H1 (cell line): ENCODE measurements around the gene SMARCE1. TPM values are rescaled to one million over a fixed set of nuclear protein-coding genes. Genes with fewer than 3 reads are reported as not detected.

Source experiments
- CTCF ChIA-PET: fragments of 300-600 bp; sonication (Branson Sonifier 250); formaldehyde crosslinking; loops from one replicate; lab custom pipeline; 2021; ENCODE audit not compliant: partially characterized antibody; lab: Charles Lee
- POLR2A ChIA-PET: fragments of 300-600 bp; sonication (Branson Sonifier 250); formaldehyde crosslinking; loops from one replicate; lab custom pipeline; 2021; ENCODE audit warnings: inconsistent platforms; ENCODE audit not compliant: partially characterized antibody; lab: Charles Lee
- DNase-seq, 2 experiments: peaks; one replicate each; pipeline versions ENCODE4 v3.0.0 to v3.0.0-alpha.2; 2010 to 2022; ENCODE audit warnings: low spot score in 2 of 2, low read depth in 1 of 2, mixed read lengths in 1 of 2
- FAIRE-seq: peaks from 2 replicates; lab custom pipeline; 2011; peaks lifted over from hg19 to GRCh38; lab: Jason Lieb, UNC
- H2AFZ ChIP-seq: 2 replicates; pipeline ENCODE4 v1.8.1; 2012; ENCODE audit warnings: low read length, inconsistent platforms
- H2AK5ac ChIP-seq: 2 replicates; pipeline ENCODE4 v1.6.1; 2013; ENCODE audit warnings: low read depth, low read length
- H2BK120ac ChIP-seq: replicated peaks from 2 replicates; pipeline ENCODE3; 2013; ENCODE audit warnings: low read depth, low read length, inconsistent platforms
- H2BK12ac ChIP-seq: 2 replicates; pipeline ENCODE4 v1.6.1; 2013; ENCODE audit warnings: low read depth, low read length
- H2BK15ac ChIP-seq: 2 replicates; pipeline ENCODE4 v1.6.1; 2013; ENCODE audit warnings: low read length
- H2BK20ac ChIP-seq: 2 replicates; pipeline ENCODE4 v1.6.1; 2013; ENCODE audit warnings: low read length
- H2BK5ac ChIP-seq: 2 replicates; pipeline ENCODE4 v1.6.1; 2013; ENCODE audit warnings: low read depth, low read length
- H3K14ac ChIP-seq: 2 replicates; pipeline ENCODE4 v1.6.1; 2013; ENCODE audit warnings: inconsistent platforms; ENCODE audit not compliant: insufficient read length
- H3K18ac ChIP-seq: 2 replicates; pipeline ENCODE4 v1.6.1; 2013; ENCODE audit warnings: low read length; ENCODE audit errors: extremely low read depth
- H3K23ac ChIP-seq: 2 replicates; pipeline ENCODE4 v1.6.1; 2013; ENCODE audit warnings: inconsistent platforms; ENCODE audit not compliant: insufficient read length
- H3K23me2 ChIP-seq: 2 replicates; pipeline ENCODE4 v1.6.1; 2013; ENCODE audit warnings: low read depth, low read length
- H3K27ac ChIP-seq: 2 replicates; pipeline ENCODE4 v1.6.1; 2011; ENCODE audit warnings: low read depth, low read length, inconsistent platforms
- H3K27me3 ChIP-seq, 4 experiments: replicated peaks in 1 of 4; 1 replicate in 1 of 4; 2 replicates in 3 of 4; pipeline versions ENCODE4 v1.6.1 to v1.8.1; 2011 to 2013; ENCODE audit warnings: low read length in 3 of 4, mild to moderate bottlenecking in 3 of 4, inconsistent platforms in 2 of 4, mixed read lengths in 2 of 4, moderate library complexity in 1 of 4; ENCODE audit not compliant: control insufficient read depth in 3 of 4, insufficient read depth in 3 of 4; ENCODE audit errors: extremely low read depth in 1 of 4
- H3K36me3 ChIP-seq, 4 experiments: 2 replicates each; pipeline versions ENCODE4 v1.6.1 to v1.8.1; 2011 to 2013; ENCODE audit warnings: mild to moderate bottlenecking in 4 of 4, low read length in 3 of 4, moderate library complexity in 2 of 4, control low read depth in 1 of 4, inconsistent platforms in 1 of 4; ENCODE audit not compliant: insufficient read depth in 4 of 4, control insufficient read depth in 2 of 4
- H3K4ac ChIP-seq: replicated peaks from 2 replicates; pipeline ENCODE3; 2013; ENCODE audit warnings: low read length, low read depth, mixed read lengths, inconsistent platforms; ENCODE audit not compliant: insufficient read length
- H3K4me1 ChIP-seq, 4 experiments: replicated peaks in 1 of 4; 1 replicate in 1 of 4; 2 replicates in 3 of 4; pipeline versions ENCODE4 v1.6.1 to v1.8.1; 2011 to 2013; ENCODE audit warnings: low read length in 3 of 4, inconsistent platforms in 2 of 4, mixed read lengths in 1 of 4; ENCODE audit not compliant: insufficient read depth in 4 of 4, control insufficient read depth in 3 of 4
- H3K4me2 ChIP-seq, 2 experiments: 2 replicates each; pipeline versions ENCODE4 v1.6.1 to v1.8.1; 2011 to 2013; ENCODE audit warnings: low read depth in 2 of 2, low read length in 2 of 2, control low read depth in 1 of 2, inconsistent platforms in 1 of 2, mild to moderate bottlenecking in 1 of 2; ENCODE audit not compliant: insufficient read depth in 1 of 2
- H3K4me3 ChIP-seq, 4 experiments: fragments of 200-600, 300-600 bp in 1 of 4; sonication (generic), shearing (Covaris generic), sonication (Bioruptor Twin) in 1 of 4; 2 replicates each; pipeline versions ENCODE4 v1.5.1 to v1.8.1; 2011 to 2016; ENCODE audit warnings: low read length in 4 of 4, low read depth in 3 of 4, control low read depth in 2 of 4, inconsistent platforms in 2 of 4, mild to moderate bottlenecking in 2 of 4, mixed read lengths in 1 of 4, moderate library complexity in 1 of 4; ENCODE audit not compliant: insufficient read depth in 2 of 4; ENCODE audit errors: extremely low read depth in 1 of 4
- H3K56ac ChIP-seq: replicated peaks from 2 replicates; pipeline ENCODE3; 2013; ENCODE audit warnings: low read depth, mild to moderate bottlenecking, mixed read lengths, low read length, inconsistent platforms; ENCODE audit not compliant: insufficient read length
- H3K79me1 ChIP-seq: 2 replicates; pipeline ENCODE4 v1.6.1; 2013; ENCODE audit warnings: low read depth, low read length, control low read depth
- H3K79me2 ChIP-seq, 2 experiments: 2 replicates each; pipeline versions ENCODE4 v1.6.1 to v1.8.1; 2012 to 2013; ENCODE audit warnings: low read length in 2 of 2, mild to moderate bottlenecking in 2 of 2, inconsistent platforms in 1 of 2; ENCODE audit not compliant: insufficient read depth in 2 of 2, control insufficient read depth in 1 of 2
- H3K9ac ChIP-seq, 4 experiments: replicated peaks in 1 of 4; 1 replicate in 1 of 4; 2 replicates in 3 of 4; pipeline versions ENCODE4 v1.6.1 to v1.8.1; 2011 to 2013; ENCODE audit warnings: low read depth in 3 of 4, low read length in 3 of 4, control low read depth in 2 of 4, mild to moderate bottlenecking in 2 of 4, moderate library complexity in 2 of 4, inconsistent platforms in 1 of 4; ENCODE audit errors: extremely low read depth in 1 of 4
- H3K9me3 ChIP-seq, 2 experiments: 2 replicates each; pipeline versions ENCODE4 v1.6.1 to v1.8.1; 2012 to 2013; ENCODE audit warnings: mild to moderate bottlenecking in 2 of 2, moderate library complexity in 2 of 2, control low read depth in 1 of 2, inconsistent platforms in 1 of 2, low read depth in 1 of 2, low read length in 1 of 2, mixed read lengths in 1 of 2; ENCODE audit not compliant: insufficient read depth in 2 of 2
- H4K20me1 ChIP-seq, 2 experiments: replicated peaks in 1 of 2; 2 replicates each; pipeline versions ENCODE3 to v1.8.1; 2011 to 2013; ENCODE audit warnings: inconsistent platforms in 2 of 2, low read length in 2 of 2, mild to moderate bottlenecking in 1 of 2; ENCODE audit not compliant: insufficient read depth in 2 of 2, control insufficient read depth in 1 of 2
- H4K5ac ChIP-seq: 2 replicates; pipeline ENCODE4 v1.6.1; 2013; ENCODE audit warnings: low read length, low read depth, mixed read lengths, inconsistent platforms; ENCODE audit not compliant: insufficient read length
- H4K8ac ChIP-seq: 2 replicates; pipeline ENCODE4 v1.8.0; 2013; ENCODE audit warnings: mild to moderate bottlenecking, moderate library complexity, low read length, inconsistent platforms; ENCODE audit not compliant: insufficient read depth; ENCODE audit errors: extremely low read depth
- H4K91ac ChIP-seq: replicated peaks from 2 replicates; pipeline ENCODE3; 2013; ENCODE audit warnings: low read length, mixed read lengths, inconsistent platforms; ENCODE audit not compliant: insufficient read length
- CBX5 ChIP-seq: fragments of 300-800, 300-1000 bp; sonication (generic); IDR thresholded peaks from 2 replicates; pipeline ENCODE4 v1.7.1; 2016; ENCODE audit warnings: antibody characterized with exemption, low read length, low read depth
- GTF2F1 ChIP-seq: IDR thresholded peaks from 2 replicates; pipeline ENCODE4 v1.6.1; 2012; ENCODE audit warnings: low read depth, low read length, improper control_type of control experiment, borderline replicate concordance
- JUND ChIP-seq: IDR thresholded peaks from 2 replicates; pipeline ENCODE4 v1.6.1; 2011; ENCODE audit warnings: mild to moderate bottlenecking, improper control_type of control experiment, low read length
- KDM4A ChIP-seq: IDR thresholded peaks from one replicate; pipeline ENCODE4 v1.7.1; 2012; ENCODE audit warnings: low read depth, mild to moderate bottlenecking, moderate library complexity, low read length, inconsistent platforms; ENCODE audit not compliant: severe bottlenecking
- NANOG ChIP-seq: IDR thresholded peaks from 2 replicates; pipeline ENCODE4 v1.6.1; 2011; ENCODE audit warnings: low read length, low read depth, mild to moderate bottlenecking, inconsistent platforms; ENCODE audit not compliant: insufficient read depth, poor library complexity, severe bottlenecking
- PHF8 ChIP-seq: fragments of 200-600 bp; sonication (generic); conservative IDR thresholded peaks from 2 replicates; pipeline ENCODE4 v1.7.1; 2012; ENCODE audit warnings: low read depth, mild to moderate bottlenecking, inconsistent platforms, low read length, moderate library complexity
- RFX5 ChIP-seq: IDR thresholded peaks from 2 replicates; pipeline ENCODE4 v1.6.1; 2011; ENCODE audit warnings: low read depth, low read length, improper control_type of control experiment, borderline replicate concordance
- SAP30 ChIP-seq: fragments of 300-600 bp; sonication (generic); IDR thresholded peaks from 2 replicates; pipeline ENCODE4 v1.7.1; 2012; ENCODE audit warnings: low read length, moderate library complexity, mild to moderate bottlenecking, inconsistent platforms; ENCODE audit not compliant: insufficient read depth, insufficient replicate concordance
- TBP ChIP-seq: IDR thresholded peaks from 2 replicates; pipeline ENCODE4 v1.6.1; 2011; ENCODE audit warnings: low read depth, low read length, improper control_type of control experiment
- whole genome bisulfite sequencing, 2 experiments: shearing (Covaris generic) in 1 of 2; methylation state at CpG; one replicate each; pipeline versions ENCODE4 v1.1.6 to v1.1.7; 2013 to 2015; ENCODE audit warnings: low lambda C conversion rate in 2 of 2, mixed read lengths in 2 of 2, inconsistent platforms in 1 of 2, low coverage in 1 of 2, missing lambda C conversion rate in 1 of 2; ENCODE audit not compliant: insufficient replicate concordance in 2 of 2, insufficient coverage in 1 of 2, insufficient read length in 1 of 2; ENCODE audit errors: extremely low coverage in 1 of 2, missing lambda C conversion rate in 1 of 2; 5-methylcytosine and 5-hydroxymethylcytosine counted together
- polyA plus RNA-seq, 7 experiments: library from polyadenylated mRNA; depleted of rRNA in 3 of 7; stranded (reverse) in 5 of 7; unstranded in 2 of 7; fragments of >200 nt in 5 of 7; fragments of 200-250 nt in 2 of 7; gene quantifications; 1 replicate in 5 of 7; 2 replicates in 1 of 7; 4 replicates in 1 of 7; pipeline versions ENCODE4 v1.2.1 to v1.2.3, GENCODE V29; 2011 to 2013; ENCODE audit warnings: missing spikeins in 2 of 7, mixed read lengths in 2 of 7
- total RNA-seq: library from RNA; stranded (reverse); fragmentation: NEBNext Ultra II Directional; extraction: Animal tissue kit (Norgen Biotek cat#: 25700); gene quantifications from 2 replicates; pipeline ENCODE4 v1.2.1, GENCODE V29; 2021
- TF ChIP-seq, protein P1 (sequence below): IDR thresholded peaks from 2 replicates; pipeline ENCODE4 v1.6.1; 2012; ENCODE audit warnings: inconsistent platforms
- TF ChIP-seq, protein P2 (sequence below): IDR thresholded peaks from 2 replicates; pipeline ENCODE4 v1.6.1; 2012; ENCODE audit warnings: low read length, inconsistent platforms

Gene SMARCE1
- total and polyA plus RNA-seq, 2 of the 8 experiments (the other 6 are each of a cell fraction or from before 2014, with no cell fraction given), result 30.7 to 131 TPM

DNA sequence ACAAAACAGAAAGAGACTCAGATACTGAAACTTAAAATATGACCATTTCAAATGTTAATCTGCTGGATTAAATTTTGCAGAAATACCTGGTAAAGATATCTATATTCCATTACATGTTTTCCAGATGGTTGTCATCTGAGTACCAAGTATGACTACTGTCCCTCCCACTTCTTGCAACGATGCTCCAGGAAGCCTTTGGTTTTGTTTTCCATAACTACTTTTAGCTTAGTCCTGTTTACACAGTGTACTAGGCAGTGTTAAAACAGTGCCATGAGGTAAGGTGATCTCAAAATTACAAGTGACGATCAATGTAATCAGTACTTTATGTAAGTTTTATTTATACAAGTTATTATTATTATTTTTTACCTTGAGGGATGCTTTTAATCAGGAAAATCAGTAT lies 17.8 kb downstream of the SMARCE1 start:
- FAIRE-seq, result no peak
- no peak overlapping the region for H2AFZ ChIP-seq
- TF ChIP-seq GTF2F1 (no peak), RFX5 (no peak), JUND (no peak), TBP (no peak), NANOG (no peak), CBX5 (no peak), SAP30 (no peak), KDM4A (no peak), PHF8 (no peak)
- TF ChIP-seq, protein P1, sequence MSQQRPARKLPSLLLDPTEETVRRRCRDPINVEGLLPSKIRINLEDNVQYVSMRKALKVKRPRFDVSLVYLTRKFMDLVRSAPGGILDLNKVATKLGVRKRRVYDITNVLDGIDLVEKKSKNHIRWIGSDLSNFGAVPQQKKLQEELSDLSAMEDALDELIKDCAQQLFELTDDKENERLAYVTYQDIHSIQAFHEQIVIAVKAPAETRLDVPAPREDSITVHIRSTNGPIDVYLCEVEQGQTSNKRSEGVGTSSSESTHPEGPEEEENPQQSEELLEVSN, result no peak
- TF ChIP-seq, protein P2, sequence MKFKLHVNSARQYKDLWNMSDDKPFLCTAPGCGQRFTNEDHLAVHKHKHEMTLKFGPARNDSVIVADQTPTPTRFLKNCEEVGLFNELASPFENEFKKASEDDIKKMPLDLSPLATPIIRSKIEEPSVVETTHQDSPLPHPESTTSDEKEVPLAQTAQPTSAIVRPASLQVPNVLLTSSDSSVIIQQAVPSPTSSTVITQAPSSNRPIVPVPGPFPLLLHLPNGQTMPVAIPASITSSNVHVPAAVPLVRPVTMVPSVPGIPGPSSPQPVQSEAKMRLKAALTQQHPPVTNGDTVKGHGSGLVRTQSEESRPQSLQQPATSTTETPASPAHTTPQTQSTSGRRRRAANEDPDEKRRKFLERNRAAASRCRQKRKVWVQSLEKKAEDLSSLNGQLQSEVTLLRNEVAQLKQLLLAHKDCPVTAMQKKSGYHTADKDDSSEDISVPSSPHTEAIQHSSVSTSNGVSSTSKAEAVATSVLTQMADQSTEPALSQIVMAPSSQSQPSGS, result no peak

More for the DNA sequence above, 17.8 kb downstream of the SMARCE1 start:
- Histone ChIP-seq H3K36me3 (peaks cover 6 to 65% (median 45%) of the 10 kb centered on the region in 4 experiments), H2BK15ac (no peak overlapping the region), H3K23me2 (no peaks in the 10 kb centered on the region), H4K8ac (no peak overlapping the region), H3K4me3 (no peak overlapping the region), H3K4ac (no peak overlapping the region), H2AK5ac (no peak overlapping the region), H4K20me1 (peaks cover 0 to 2% of the 10 kb centered on the region in 2 experiments), H2BK120ac (no peak overlapping the region), H4K5ac (no peak overlapping the region), H3K27me3 (no peaks in the 10 kb centered on the region), H3K79me1 (no peaks in the 10 kb centered on the region), H3K9me3 (no peaks in the 10 kb centered on the region), H2BK20ac (no peak overlapping the region), H2BK12ac (no peak overlapping the region), H3K27ac (no peak overlapping the region), H3K56ac (no peak overlapping the region), H3K79me2 (no peaks in the 10 kb centered on the region), H3K14ac (no peak overlapping the region), H3K18ac (no peak overlapping the region), H3K23ac (no peak overlapping the region), H3K4me1 (no peaks in the 10 kb centered on the region), H2BK5ac (no peak overlapping the region), H3K4me2 (no peak overlapping the region), H3K9ac (no peak overlapping the region), H4K91ac (no peak overlapping the region)
- CTCF ChIA-PET, result interaction anchor here (1.0 to 7.8 kb wide), 2 partner anchors 13 to 88 kb away, joined by 3 to 43 read pairs; no protein-coding TSS in a partner anchor
- WGBS, 2 experiments, result 86% methylated on average over 2 of the region's 2 CpGs; no CpG with 5 or more reads in 1 of the 2 experiments
- POLR2A ChIA-PET, result interaction anchor here (1.1 to 6.3 kb wide), 3 partner anchors 10 to 17 kb away, joined by 4 to 58 read pairs (median 5); partner anchors contain the start of gene SMARCE1
- no peak for DNase-seq
